PC-3 (cell line): ENCODE results near the gene SLC1A2.

Experiments used
- CTCF ChIP-seq: fragments of 300-600 bp; sonication (generic); conservative IDR thresholded peaks from 2 replicates; pipeline ENCODE4 v1.5.1; 2017; ENCODE audit warnings: antibody characterized with exemption, low read depth, mild to moderate bottlenecking, low read length
- EZH2 ChIP-seq: fragments of 300-600 bp; sonication (generic); IDR thresholded peaks from one replicate; pipeline ENCODE4 v1.6.1; 2017; ENCODE audit warnings: antibody characterized with exemption, mild to moderate bottlenecking, low read length; ENCODE audit not compliant: unreplicated experiment

- TF ChIP-seq CTCF: no peak
- TF ChIP-seq EZH2: no peak
These were observed 38.8 kb downstream of the SLC1A2 start for GRCh38 chr11:35380603-35381002.
